DMS79 treated with DMSO at 0.1 percent for 48 hours (cell line): ENCODE results near the gene NCAM2.

Experiments used
- DNase-seq: peaks from one replicate; lab custom pipeline; 2025; lab: John Stamatoyannopoulos, UW

Gene NCAM2

GRCh38 chr21:20997636-20998455, at the start of gene NCAM2:
NCAM2 (plus strand) TSS chr21:20998409.
- DNase-seq: peak; percentile 63

- DNase-seq: no peak
Observed at GRCh38 chr21:20949884-20950283, 48.3 kb upstream of the NCAM2 start.

- DNase-seq: no peak
Observed at GRCh38 chr21:20965816-20966215, 32.4 kb upstream of the NCAM2 start.

- DNase-seq: no peak
Observed at GRCh38 chr21:20968391-20968790, 29.8 kb upstream of the NCAM2 start.

- DNase-seq: no peak
Observed at GRCh38 chr21:20970691-20971090, 27.5 kb upstream of the NCAM2 start.

- DNase-seq: no peak
Observed at GRCh38 chr21:20971296-20971921, 26.8 kb upstream of the NCAM2 start.

GRCh38 chr21:20994790-20995189, 3.4 kb upstream of the NCAM2 start:
- no peak for DNase-seq

GRCh38 chr21:20996421-20997310, 1.5 kb upstream of the NCAM2 start:
- no peak for DNase-seq

- no peak for DNase-seq
Observed at GRCh38 chr21:20997311-20997635, 936 bp upstream of the NCAM2 start.

GRCh38 chr21:20998456-20998789, 214 bp downstream of the NCAM2 start:
- DNase-seq: peak; percentile 63

- no peak for DNase-seq
Observed at GRCh38 chr21:20998886-20999285, 677 bp downstream of the NCAM2 start.

- DNase-seq: peak; percentile 27
Observed at GRCh38 chr21:20999659-21000058, 1.4 kb downstream of the NCAM2 start.

- DNase-seq: no peak
Observed at GRCh38 chr21:21000591-21001175, 2.5 kb downstream of the NCAM2 start.

- DNase-seq: no peak
Observed at GRCh38 chr21:21001591-21002100, 3.4 kb downstream of the NCAM2 start.

GRCh38 chr21:21002153-21002552, 3.9 kb downstream of the NCAM2 start:
- no peak for DNase-seq

- DNase-seq: no peak
Observed at GRCh38 chr21:21003701-21004100, 5.5 kb downstream of the NCAM2 start.

GRCh38 chr21:21007606-21008005, 9.4 kb downstream of the NCAM2 start:
- DNase-seq: no peak

GRCh38 chr21:21010228-21010627, 12.0 kb downstream of the NCAM2 start:
- no peak for DNase-seq

- DNase-seq: no peak
Observed at GRCh38 chr21:21010698-21011097, 12.5 kb downstream of the NCAM2 start.

- no peak for DNase-seq
Observed at GRCh38 chr21:21018821-21019220, 20.6 kb downstream of the NCAM2 start.

- DNase-seq: no peak
Observed at GRCh38 chr21:21019681-21020080, 21.5 kb downstream of the NCAM2 start.

- DNase-seq: no peak
Observed at GRCh38 chr21:21025742-21026141, 27.5 kb downstream of the NCAM2 start.
